ENCODE data around the gene PLA2G4E.

The PLA2G4E gene

GRCh38 chr15:42060797-42061196 is 40.0 kb upstream of the PLA2G4E start:
- DNase-seq (ENCODE audit: low read depth, low spot score): no peak
- in situ Hi-C loops (cut with HindIII; ENCODE audit: low sequenced_read_pairs): no loop called here
- TF ChIP-seq CTCF (IDR thresholded peaks at IDR 0.05; ENCODE audit: low read depth, low read length): no peak
- no peak overlapping the region for H3K4me3 ChIP-seq (ENCODE audit: low read depth, low read length)

- H3K4me3 ChIP-seq (ENCODE audit: low read depth, low read length): no peak overlapping the region
- TF ChIP-seq CTCF (IDR thresholded peaks at IDR 0.05; ENCODE audit: low read depth, low read length): no peak
- in situ Hi-C loops (cut with HindIII; ENCODE audit: low sequenced_read_pairs): no loop called here
Measured at GRCh38 chr15:42060477-42060763, 39.6 kb upstream of the PLA2G4E start.

GRCh38 chr15:42059661-42060476 is 39.0 kb upstream of the PLA2G4E start:
- peak; percentile 92 for TF ChIP-seq CTCF (IDR thresholded peaks at IDR 0.05; ENCODE audit: low read depth, low read length)
- in situ Hi-C loops (cut with HindIII; ENCODE audit: low sequenced_read_pairs): no loop called here
- peak; percentile 22 for DNase-seq (ENCODE audit: low read depth, low spot score)
- no peak overlapping the region for H3K4me3 ChIP-seq (ENCODE audit: low read depth, low read length)

More at GRCh38 chr15:42060477-42060763, 39.6 kb upstream of the PLA2G4E start:
- DNase-seq (ENCODE audit: low read depth, low spot score): no peak

GRCh38 chr15:42058791-42059190 is 37.9 kb upstream of the PLA2G4E start:
- no peak for DNase-seq (ENCODE audit: low read depth, low spot score)
- in situ Hi-C loops (cut with HindIII; ENCODE audit: low sequenced_read_pairs): no loop called here
- H3K4me3 ChIP-seq (ENCODE audit: low read depth, low read length): no peak overlapping the region
- no peak for TF ChIP-seq CTCF (IDR thresholded peaks at IDR 0.05; ENCODE audit: low read depth, low read length)

- in situ Hi-C loops (cut with HindIII; ENCODE audit: low sequenced_read_pairs): no loop called here
- DNase-seq (ENCODE audit: low read depth, low spot score): no peak
- TF ChIP-seq CTCF (IDR thresholded peaks at IDR 0.05; ENCODE audit: low read depth, low read length): no peak
- H3K4me3 ChIP-seq (ENCODE audit: low read depth, low read length): no peak overlapping the region
Measured at GRCh38 chr15:42057799-42058646, 37.2 kb upstream of the PLA2G4E start.

GRCh38 chr15:42056934-42057798 is 36.3 kb upstream of the PLA2G4E start:
- H3K4me3 ChIP-seq (ENCODE audit: low read depth, low read length): no peak overlapping the region
- in situ Hi-C loops (cut with HindIII; ENCODE audit: low sequenced_read_pairs): no loop called here
- peak; percentile 63 for TF ChIP-seq CTCF (IDR thresholded peaks at IDR 0.05; ENCODE audit: low read depth, low read length)
- DNase-seq (ENCODE audit: low read depth, low spot score): peak; percentile 53
